Measurements from ENCODE around the gene HSD17B10.
"Not testable (repeated sequence)": the region's sequence is repeated elsewhere in the genome, so short reads cannot be mapped to it uniquely, and the experiment has no call there.

The HSD17B10 gene

DNA sequence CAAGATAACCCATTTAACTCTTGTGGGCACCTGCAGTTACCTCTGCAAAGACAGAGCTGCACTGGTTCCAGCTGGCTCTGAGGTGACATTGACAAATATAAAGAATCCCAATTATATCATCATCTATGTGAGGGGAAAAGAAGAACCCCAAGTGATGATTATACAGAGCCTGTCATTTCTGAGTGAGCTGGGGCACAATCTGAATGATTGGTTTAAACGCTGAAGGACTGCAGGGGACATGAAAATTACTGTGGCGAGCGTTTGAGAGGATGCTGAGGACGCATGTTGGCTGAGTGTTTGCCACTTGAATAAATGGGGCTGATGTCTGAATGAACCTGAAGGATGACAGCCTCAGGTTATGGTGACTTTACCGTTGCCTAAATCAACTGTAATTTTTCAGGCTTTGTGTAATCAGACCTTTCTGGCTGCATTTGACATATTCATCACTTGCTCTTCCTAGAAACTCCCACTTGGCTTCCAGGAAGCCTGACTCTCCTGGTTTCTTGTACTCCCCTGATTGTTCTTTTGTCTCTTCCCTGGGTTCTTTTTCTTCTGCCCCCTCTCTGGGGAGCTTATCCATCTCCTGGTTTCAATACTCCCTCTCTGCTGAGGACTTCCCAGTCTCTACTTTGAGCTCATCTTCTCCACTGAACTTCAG, 4.1 kb upstream of the HSD17B10 start:
- no peak for DNase-seq (ENCODE audit: extremely low read depth in 1 of 2, low read depth in 1 of 2)

DNA sequence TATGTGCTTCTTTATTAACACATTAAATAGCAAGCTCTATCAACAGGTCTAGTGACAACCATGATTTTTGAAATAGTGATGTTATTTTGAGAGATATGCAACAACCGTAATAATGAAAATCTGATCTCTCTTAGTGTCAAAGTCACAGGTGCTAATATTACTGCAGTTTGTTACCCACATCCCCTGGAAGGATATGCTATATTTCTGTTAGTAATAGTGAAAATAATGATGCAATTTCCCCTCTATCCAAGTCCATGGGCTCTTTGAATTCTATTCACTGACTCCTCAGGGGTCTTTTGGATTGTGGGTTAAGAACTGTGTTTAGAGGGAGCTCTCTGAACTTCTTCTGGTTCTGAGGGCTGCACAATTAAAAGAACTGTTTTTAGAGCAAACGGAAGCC, 3.0 kb upstream of the HSD17B10 start:
- DNase-seq (ENCODE audit: extremely low read depth in 1 of 2, low read depth in 1 of 2): no peak

DNA sequence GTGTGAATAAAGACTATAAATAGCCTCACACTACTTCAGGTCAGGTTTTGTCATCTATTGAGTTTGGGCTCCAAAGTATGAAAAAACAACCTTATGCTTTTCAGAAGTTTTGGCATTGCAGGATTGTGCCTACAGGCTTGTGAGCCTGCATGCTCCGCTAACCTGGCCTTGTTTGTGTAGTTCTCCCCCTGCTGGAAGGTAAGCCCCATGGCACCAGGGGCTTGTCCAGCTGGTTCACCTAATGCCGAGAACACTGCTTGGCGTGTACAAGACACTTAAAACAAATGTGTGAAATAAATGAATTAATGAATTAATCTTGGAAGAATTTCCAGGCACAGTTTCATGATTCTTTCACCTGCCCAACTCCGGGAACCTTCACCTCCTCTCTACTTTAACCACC, 1.8 kb upstream of the HSD17B10 start:
- DNase-seq (ENCODE audit: extremely low read depth in 1 of 2, low read depth in 1 of 2): no peak

DNA sequence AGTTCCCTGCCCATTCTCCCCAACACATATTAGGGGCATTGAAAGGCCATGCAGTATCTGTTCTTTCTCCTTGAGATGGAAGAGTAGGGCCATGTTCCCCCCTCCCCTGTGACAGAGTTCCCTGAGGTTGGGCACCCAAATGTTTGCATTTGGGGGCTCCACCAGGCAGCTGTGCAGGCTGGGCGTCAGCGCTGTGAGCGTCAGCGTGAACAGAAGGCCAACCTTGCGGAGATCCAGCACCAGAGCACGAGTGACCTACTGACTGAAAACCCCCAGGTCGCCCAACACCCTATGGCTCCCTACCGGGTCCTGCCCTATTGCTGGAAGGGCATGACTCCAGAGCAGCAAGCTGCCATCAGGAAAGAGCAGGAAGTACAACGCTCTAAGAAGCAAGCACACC, 3.9 kb downstream of the HSD17B10 start:
- DNase-seq (ENCODE audit: extremely low read depth in 1 of 2, low read depth in 1 of 2): no peak

DNA sequence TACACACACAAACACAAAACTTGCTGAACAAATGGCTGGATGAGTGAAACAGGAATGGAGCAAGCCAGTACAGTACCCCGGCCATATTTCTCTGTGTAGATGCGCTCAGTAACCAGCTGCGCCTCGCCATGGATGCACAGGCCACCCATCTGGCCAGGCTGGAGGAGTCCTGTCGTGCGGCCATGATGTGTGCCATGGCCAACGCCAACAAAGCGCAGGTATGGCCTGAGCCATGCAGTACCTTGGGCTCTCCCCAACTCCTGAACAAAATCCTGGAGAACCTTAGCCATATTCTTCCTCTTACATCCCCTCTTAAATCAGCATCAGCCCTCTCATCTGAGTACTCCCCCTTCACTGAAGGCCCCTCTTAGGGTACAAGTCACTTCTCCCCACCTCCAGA, 4.4 kb downstream of the HSD17B10 start:
- no peak for DNase-seq (ENCODE audit: extremely low read depth in 1 of 2, low read depth in 1 of 2)

DNA sequence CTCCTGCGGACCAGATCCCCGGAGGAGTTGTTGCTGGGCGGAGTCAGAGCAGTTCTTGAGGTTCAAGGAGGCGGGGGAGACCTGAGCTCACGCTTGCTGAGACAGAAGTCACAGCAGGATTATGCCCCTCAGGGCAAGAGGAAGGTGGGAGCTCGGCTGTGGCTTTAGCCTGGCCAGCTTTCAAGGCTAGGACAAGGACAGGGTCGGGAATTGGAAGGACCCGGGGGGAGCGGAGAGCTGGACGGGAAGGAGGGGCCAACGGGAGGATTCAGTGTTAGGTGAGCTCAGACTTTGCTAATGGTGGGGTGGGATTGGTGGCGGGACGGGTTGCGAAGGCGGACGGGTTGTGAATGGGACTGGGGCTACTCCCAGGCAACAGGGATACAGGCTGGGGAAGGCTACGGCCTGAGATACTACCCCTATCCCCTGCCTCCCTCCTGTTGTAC, 11.3 kb downstream of the HSD17B10 start, which contains the start of gene RIBC1:
Gene RIBC1 (plus strand): TSS at position 13 of the 446 bp plus-strand sequence. CDS start 3,404 bp downstream, outside the sequence.
- no peak for DNase-seq (ENCODE audit: extremely low read depth in 1 of 2, low read depth in 1 of 2)

DNA sequence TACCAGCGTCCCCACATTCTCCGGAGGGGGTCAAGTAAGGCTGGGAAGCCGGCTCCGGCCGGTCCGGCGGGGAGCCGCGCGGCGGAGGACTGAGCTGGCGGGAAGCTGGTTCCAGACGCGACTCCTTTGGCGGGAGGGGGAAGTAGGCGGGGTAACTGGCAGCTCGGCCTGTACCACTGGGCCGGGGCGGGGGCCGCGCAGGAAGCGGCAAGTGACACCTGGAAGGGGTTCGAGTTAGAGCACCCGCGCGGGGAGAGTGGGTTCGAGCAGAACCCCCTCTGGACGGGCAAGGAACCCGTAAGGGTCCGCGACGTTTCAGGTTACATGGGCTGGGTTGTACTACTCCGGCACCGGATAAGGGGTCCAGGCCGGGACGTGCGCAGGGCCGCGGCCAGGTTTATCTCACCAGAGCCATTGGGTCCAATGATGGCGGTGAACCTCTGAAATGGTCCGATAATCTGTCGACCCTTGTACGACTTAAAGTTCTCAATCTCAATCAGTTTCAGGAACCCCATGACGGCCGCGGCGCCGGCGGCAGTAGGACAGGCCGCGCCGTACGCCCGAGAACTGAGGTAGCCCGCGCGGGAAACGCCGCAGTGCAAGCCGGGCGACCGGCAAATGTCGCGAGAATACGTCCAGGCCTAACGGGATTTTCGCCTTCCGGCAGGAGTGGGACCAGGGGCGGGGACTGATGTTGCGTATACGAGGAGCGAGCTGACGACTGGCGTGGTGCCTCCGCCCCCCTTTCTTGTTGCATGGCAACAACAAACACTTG, 11.9 kb downstream of the HSD17B10 start, which contains the start of gene SMC1A:
Gene SMC1A (minus strand): TSS at position 569 of the 775 bp plus-strand sequence. CDS start 54 bp downstream, at position 515.
- peak; percentile 92 to 95 for DNase-seq (ENCODE audit: extremely low read depth in 1 of 2, low read depth in 1 of 2)

DNA sequence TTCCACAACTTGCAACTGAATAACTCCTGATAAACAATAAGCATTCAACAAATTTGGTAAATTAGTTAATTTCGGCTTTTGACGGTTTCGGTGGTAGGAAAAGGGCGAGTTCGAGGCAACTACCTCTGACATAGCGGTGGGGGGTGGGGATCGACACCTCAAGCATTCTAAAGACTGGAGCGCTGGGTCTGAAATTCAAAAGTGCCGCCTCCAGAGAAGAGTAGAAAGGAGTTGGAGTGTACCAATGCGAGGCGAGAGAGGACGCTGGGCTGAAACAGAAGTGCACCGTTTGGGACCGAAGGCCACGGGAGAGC, 12.4 kb downstream of the HSD17B10 start:
- no peak for DNase-seq (ENCODE audit: extremely low read depth in 1 of 2, low read depth in 1 of 2)

DNA sequence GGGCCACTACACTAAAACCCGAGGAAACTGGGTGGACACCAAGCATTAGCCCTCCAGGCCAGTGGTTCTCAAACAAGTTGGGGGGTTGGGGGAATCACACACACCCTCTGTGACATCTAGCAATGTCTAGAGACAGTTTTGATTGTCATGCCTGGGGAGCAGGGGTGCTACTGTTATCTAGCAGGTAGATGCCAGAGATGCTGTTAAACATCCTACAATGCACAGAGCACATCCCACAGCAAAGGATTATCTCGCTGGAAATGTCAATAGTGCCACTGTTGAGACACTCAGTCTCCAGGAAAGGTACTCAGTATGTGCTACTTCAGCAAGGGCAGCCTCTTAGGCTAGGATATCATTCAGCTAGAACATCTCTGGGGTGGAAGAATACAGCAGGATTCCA, 13.0 kb downstream of the HSD17B10 start:
- no peak for DNase-seq (ENCODE audit: extremely low read depth in 1 of 2, low read depth in 1 of 2)

DNA sequence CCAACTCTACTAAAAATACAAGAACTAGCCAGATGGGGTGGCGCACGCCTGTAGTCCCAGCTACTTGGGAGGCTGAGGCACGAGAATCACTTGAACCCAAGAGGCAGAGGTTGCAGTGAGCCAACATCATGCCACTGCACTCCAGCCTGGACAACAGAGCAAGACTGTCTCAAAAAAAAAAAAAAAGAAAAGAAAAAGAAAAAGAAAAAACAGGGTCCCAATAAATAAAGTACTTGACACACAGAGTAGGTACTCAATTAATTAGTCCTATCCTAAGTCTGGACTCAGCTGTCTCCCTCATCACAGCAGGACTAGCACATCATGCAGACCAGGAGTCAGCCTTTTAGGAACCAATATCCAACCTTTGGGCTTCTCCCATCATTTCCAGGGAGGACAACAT, 13.8 kb downstream of the HSD17B10 start:
- DNase-seq (ENCODE audit: extremely low read depth in 1 of 2, low read depth in 1 of 2): not testable (repeated sequence)

DNA sequence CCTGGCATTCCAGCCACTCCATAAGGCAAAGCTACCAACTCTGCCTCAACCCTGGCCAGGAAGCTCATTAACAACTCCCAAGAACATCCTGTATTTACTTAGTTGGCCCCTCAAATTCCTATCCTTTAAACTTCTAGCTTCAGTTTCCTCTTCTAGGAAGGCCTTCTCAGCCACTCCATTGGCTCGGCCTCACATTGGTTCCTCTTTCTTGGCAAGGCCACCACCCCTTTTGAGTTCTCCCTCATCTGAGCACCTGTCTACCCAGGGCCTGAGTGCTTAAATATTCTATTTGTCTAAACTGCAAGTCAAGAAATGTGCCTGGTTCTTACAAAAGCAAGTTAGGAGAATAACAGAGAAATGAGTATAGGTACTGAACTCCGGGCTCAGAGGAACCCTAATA, 21.7 kb downstream of the HSD17B10 start:
- DNase-seq (ENCODE audit: extremely low read depth in 1 of 2, low read depth in 1 of 2): no peak

DNA sequence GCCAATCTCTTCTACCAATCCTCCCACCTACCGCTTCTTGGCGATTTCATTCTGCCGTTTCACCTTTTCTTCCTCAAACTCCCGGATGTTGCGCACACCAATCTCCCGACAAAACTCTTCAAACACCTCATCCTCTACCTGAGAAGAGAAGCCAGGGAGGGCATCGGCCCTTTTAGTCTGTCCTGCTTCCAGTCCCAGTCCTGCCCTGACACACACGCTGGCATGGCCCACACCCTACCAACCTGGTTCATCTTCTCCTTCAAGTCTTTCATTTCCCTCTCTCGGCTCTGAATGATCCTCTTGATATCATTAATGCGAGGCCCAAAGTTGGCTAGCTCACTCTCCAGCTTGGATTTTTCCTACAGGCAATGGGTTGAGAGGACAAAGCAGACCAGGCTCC, 30.6 kb downstream of the HSD17B10 start:
- no peak for DNase-seq (ENCODE audit: extremely low read depth in 1 of 2, low read depth in 1 of 2)

DNA sequence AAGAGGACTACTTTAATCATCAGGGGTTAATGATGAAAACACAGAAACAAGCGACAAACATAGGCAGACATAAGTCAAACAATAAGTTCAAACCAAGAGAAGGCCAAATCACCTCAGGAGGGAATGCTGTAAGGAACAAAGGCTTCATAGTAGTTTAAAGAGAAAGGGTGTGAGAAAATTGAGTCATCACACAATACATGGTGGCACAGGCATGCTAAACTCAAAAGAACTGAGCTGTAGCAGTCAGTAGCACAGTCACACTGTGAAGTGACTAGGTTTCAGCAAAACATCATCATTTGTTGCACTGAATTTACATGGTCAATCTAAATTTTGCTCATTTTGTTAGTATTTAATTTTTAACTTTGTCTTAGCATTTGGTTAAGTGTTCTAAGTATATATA, 36.0 kb downstream of the HSD17B10 start:
- no peak for DNase-seq (ENCODE audit: extremely low read depth in 1 of 2, low read depth in 1 of 2)

DNA sequence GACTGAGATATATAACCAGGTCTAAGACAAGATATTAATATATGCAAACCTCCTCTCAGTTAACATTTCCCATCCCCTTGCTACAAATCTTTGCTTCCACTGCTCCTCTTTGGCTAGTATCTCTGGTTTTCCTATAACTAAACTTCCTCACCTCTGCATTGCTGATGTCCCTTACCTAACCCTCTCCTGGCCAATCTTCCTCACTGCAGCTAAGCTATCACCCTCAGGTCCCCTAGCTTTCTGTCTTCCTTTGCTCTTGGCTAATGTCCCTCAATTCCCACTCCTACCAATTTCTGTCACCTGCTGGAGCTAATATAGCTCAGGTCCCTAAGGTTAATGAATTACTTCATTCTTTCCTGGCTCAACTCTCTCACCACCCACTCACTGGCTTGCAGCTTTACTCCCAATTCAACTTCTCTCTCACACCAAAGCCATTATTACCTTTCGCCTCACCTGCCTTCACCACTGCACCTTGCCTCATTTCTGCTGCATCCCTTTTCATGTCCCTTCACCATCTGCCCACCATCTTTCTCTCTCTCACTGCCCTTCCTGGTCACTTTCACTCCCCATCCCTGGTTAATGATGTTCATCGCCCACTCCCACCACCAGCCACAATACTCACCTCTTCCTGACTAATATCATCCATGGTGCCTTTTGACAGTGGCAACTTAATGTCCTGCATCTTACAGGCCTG, 38.4 kb downstream of the HSD17B10 start:
- DNase-seq (ENCODE audit: extremely low read depth in 1 of 2, low read depth in 1 of 2): no peak

DNA sequence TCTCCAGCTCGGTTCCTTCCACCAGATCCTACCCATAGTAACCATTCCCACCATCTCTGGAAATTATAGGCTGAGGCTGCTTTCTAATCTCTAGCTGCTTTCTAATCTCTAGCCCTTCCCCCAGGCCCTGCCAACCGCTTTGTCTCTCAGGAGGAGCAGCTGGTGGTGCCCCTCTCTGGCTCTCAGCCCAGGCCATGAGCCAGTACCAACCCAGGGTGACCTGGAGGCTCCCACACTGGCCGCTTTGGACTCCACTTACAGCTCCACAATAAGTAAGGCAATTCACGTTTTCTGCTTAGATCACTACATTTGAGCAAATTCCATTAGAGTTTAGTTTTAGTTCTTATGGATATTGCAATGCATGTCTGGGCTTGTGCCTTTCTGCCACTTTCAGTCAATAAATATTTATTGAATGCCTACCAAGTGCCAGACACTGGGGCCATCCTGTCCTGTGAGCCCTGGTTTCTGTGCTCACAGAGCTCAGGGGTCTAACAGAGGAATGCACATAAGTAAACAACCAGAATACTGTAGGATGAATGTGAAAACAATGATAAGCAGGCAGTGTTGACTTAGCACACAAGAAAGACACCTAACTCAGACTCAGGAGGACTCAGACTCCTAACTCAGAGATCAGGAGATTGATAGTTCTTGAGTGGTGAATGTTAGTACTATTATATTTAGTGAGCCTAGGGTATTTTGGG, 50.6 kb downstream of the HSD17B10 start:
- no peak for DNase-seq (ENCODE audit: extremely low read depth in 1 of 2, low read depth in 1 of 2)

Measured in stimulated activated CD8-positive, alpha-beta memory T cell treated with anti-CD3 and anti-CD28 coated beads, Interleukin-7, amount 100 ng/mL, for 48 hours (primary cell).